ENCODE measurements around the gene MEF2D.

Gene MEF2D

GRCh38 chr1:156458181-156458503 is 42.4 kb downstream of the MEF2D start:
- Histone ChIP-seq H4K20me1 (ENCODE audit: insufficient read depth, low read length) (no peaks in the 10 kb centered on the region), H3K79me2 (ENCODE audit: low read length) (no peaks in the 10 kb centered on the region), H3K9ac (ENCODE audit: low read length) (no peak overlapping the region), H3K9me3 (replicated peaks; ENCODE audit: insufficient read depth, low read length) (no peaks in the 10 kb centered on the region), H3K27ac (ENCODE audit: low read length) (no peak overlapping the region), H3K9me2 (replicated peaks; ENCODE audit: insufficient read depth, low read length) (no peaks in the 10 kb centered on the region), H3K27me3 (replicated peaks; ENCODE audit: insufficient read depth, low read length) (no peaks in the 10 kb centered on the region), H3F3A (ENCODE audit: insufficient read depth, low read length) (peaks cover 33% of the 10 kb centered on the region), H3K4me2 (ENCODE audit: low read depth, low read length) (no peak overlapping the region), H3K36me3 (replicated peaks; ENCODE audit: insufficient read depth, low read length) (no peaks in the 10 kb centered on the region), H3K4me3 (ENCODE audit: low read length) (no peak overlapping the region), H3K4me1 (ENCODE audit: low read length) (peaks cover 6% of the 10 kb centered on the region), H2AFZ (ENCODE audit: low read length) (no peak overlapping the region)
- no peak for TF ChIP-seq EZH2phosphoT487 (IDR thresholded peaks at IDR 0.05; ENCODE audit: low read length)
- TF ChIP-seq EZH2 (optimal IDR thresholded peaks at IDR 0.05; ENCODE audit: low read depth, low read length): no peak
- no peak for TF ChIP-seq CTCF (IDR thresholded peaks at IDR 0.05; ENCODE audit: low read length)
- no peak for DNase-seq

- Histone ChIP-seq H2AFZ (ENCODE audit: low read length) (peak overlapping the region; percentile 81), H3F3A (ENCODE audit: insufficient read depth, low read length) (peaks cover 29% of the 10 kb centered on the region), H3K9ac (ENCODE audit: low read length) (peak overlapping the region; percentile 90), H3K9me3 (replicated peaks; ENCODE audit: insufficient read depth, low read length) (no peaks in the 10 kb centered on the region), H4K20me1 (ENCODE audit: insufficient read depth, low read length) (no peaks in the 10 kb centered on the region), H3K4me1 (ENCODE audit: low read length) (peaks cover 6% of the 10 kb centered on the region), H3K4me3 (ENCODE audit: low read length) (peak overlapping the region; percentile 74), H3K36me3 (replicated peaks; ENCODE audit: insufficient read depth, low read length) (no peaks in the 10 kb centered on the region), H3K9me2 (replicated peaks; ENCODE audit: insufficient read depth, low read length) (no peaks in the 10 kb centered on the region), H3K4me2 (ENCODE audit: low read depth, low read length) (peak overlapping the region; percentile 97), H3K79me2 (ENCODE audit: low read length) (no peaks in the 10 kb centered on the region), H3K27me3 (replicated peaks; ENCODE audit: insufficient read depth, low read length) (peaks cover under 1% of the 10 kb centered on the region; the same call in 1 of the 2 replicates), H3K27ac (ENCODE audit: low read length) (peak overlapping the region; percentile 94)
- peak; percentile 100 for DNase-seq
- TF ChIP-seq EZH2phosphoT487 (IDR thresholded peaks at IDR 0.05; ENCODE audit: low read length): no peak
- no peak for TF ChIP-seq CTCF (IDR thresholded peaks at IDR 0.05; ENCODE audit: low read length)
- TF ChIP-seq EZH2 (optimal IDR thresholded peaks at IDR 0.05; ENCODE audit: low read depth, low read length): no peak
These were observed 43.7 kb downstream of the MEF2D start for GRCh38 chr1:156456625-156457465.

- Histone ChIP-seq H3K4me1 (ENCODE audit: low read length) (peaks cover 6% of the 10 kb centered on the region), H4K20me1 (ENCODE audit: insufficient read depth, low read length) (no peaks in the 10 kb centered on the region), H3K27ac (ENCODE audit: low read length) (no peak overlapping the region), H2AFZ (ENCODE audit: low read length) (no peak overlapping the region), H3K27me3 (replicated peaks; ENCODE audit: insufficient read depth, low read length) (peaks cover 4% of the 10 kb centered on the region; the same call in 1 of the 2 replicates), H3K9me2 (replicated peaks; ENCODE audit: insufficient read depth, low read length) (no peaks in the 10 kb centered on the region), H3K4me2 (ENCODE audit: low read depth, low read length) (no peak overlapping the region), H3K36me3 (replicated peaks; ENCODE audit: insufficient read depth, low read length) (no peaks in the 10 kb centered on the region), H3K4me3 (ENCODE audit: low read length) (no peak overlapping the region), H3K79me2 (ENCODE audit: low read length) (no peaks in the 10 kb centered on the region), H3K9ac (ENCODE audit: low read length) (no peak overlapping the region), H3K9me3 (replicated peaks; ENCODE audit: insufficient read depth, low read length) (no peaks in the 10 kb centered on the region), H3F3A (ENCODE audit: insufficient read depth, low read length) (peaks cover 20% of the 10 kb centered on the region)
- no peak for DNase-seq
- TF ChIP-seq EZH2phosphoT487 (IDR thresholded peaks at IDR 0.05; ENCODE audit: low read length) (no peak), EZH2 (optimal IDR thresholded peaks at IDR 0.05; ENCODE audit: low read depth, low read length) (no peak), CTCF (IDR thresholded peaks at IDR 0.05; ENCODE audit: low read length) (no peak)
These were observed 45.2 kb downstream of the MEF2D start for GRCh38 chr1:156455362-156455761.

Measured in MM.1S (cell line).